ENCODE data around the gene SLC9A4.

Gene SLC9A4
- 0 reads per million in 4 experiments for total RNA-seq

- DNase-seq, result peak; percentile 1
Observed at GRCh38 chr2:102473020-102473419, at the start of gene SLC9A4. TSS of gene SLC9A4 (plus strand) at chr2:102473226. CDS start at chr2:102473760, 534 bp downstream.

GRCh38 chr2:102423368-102423767, 49.7 kb upstream of the SLC9A4 start:
- no peak for DNase-seq

GRCh38 chr2:102424754-102425153, 48.3 kb upstream of the SLC9A4 start:
- DNase-seq, result no peak

- DNase-seq, result no peak
Observed at GRCh38 chr2:102425441-102426132, 47.4 kb upstream of the SLC9A4 start.

- no peak for DNase-seq
Observed at GRCh38 chr2:102427249-102427648, 45.8 kb upstream of the SLC9A4 start.

GRCh38 chr2:102428573-102428972, 44.5 kb upstream of the SLC9A4 start:
- DNase-seq, result no peak

GRCh38 chr2:102432386-102432785, 40.6 kb upstream of the SLC9A4 start:
- no peak for DNase-seq

GRCh38 chr2:102433973-102434654, 38.9 kb upstream of the SLC9A4 start:
- no peak for DNase-seq

GRCh38 chr2:102434655-102435381, 38.2 kb upstream of the SLC9A4 start:
- DNase-seq, result no peak

- DNase-seq, result no peak
Observed at GRCh38 chr2:102435741-102436140, 37.3 kb upstream of the SLC9A4 start.

- no peak for DNase-seq
Observed at GRCh38 chr2:102436323-102436722, 36.7 kb upstream of the SLC9A4 start.

- no peak for DNase-seq
Observed at GRCh38 chr2:102437122-102437521, 35.9 kb upstream of the SLC9A4 start.

GRCh38 chr2:102438111-102438510, 34.9 kb upstream of the SLC9A4 start:
- no peak for DNase-seq

- no peak for DNase-seq
Observed at GRCh38 chr2:102438578-102438977, 34.4 kb upstream of the SLC9A4 start.

GRCh38 chr2:102439065-102439695, 33.8 kb upstream of the SLC9A4 start:
- no peak for DNase-seq

GRCh38 chr2:102442967-102443828, 29.8 kb upstream of the SLC9A4 start:
- DNase-seq, result peak; percentile 0

- no peak for DNase-seq
Observed at GRCh38 chr2:102444233-102444632, 28.8 kb upstream of the SLC9A4 start.

GRCh38 chr2:102446936-102447335, 26.1 kb upstream of the SLC9A4 start:
- DNase-seq, result no peak

- DNase-seq, result peak; percentile 16
Observed at GRCh38 chr2:102449370-102449974, 23.6 kb upstream of the SLC9A4 start.

GRCh38 chr2:102451968-102452367, 21.1 kb upstream of the SLC9A4 start:
- no peak for DNase-seq

- no peak for DNase-seq
Observed at GRCh38 chr2:102453501-102453900, 19.5 kb upstream of the SLC9A4 start.
